ENCODE data around the gene LMF2. TPM values are rescaled to one million over a fixed set of nuclear protein-coding genes. Genes with fewer than 3 reads are reported as not detected.

Gene LMF2
- polyA plus RNA-seq, 1 donor (not counting 4 experiments of a cell fraction or from before 2014, with no cell fraction given) = 13.2 TPM

GRCh38 chr22:50553310-50553709, 45.8 kb upstream of the LMF2 start:
- Histone ChIP-seq H2AFZ (ENCODE audit: control insufficient read depth, low read length) (no peak overlapping the region), H3K27me3 (ENCODE audit: control insufficient read depth, extremely low read depth, insufficient read depth, low read length) (no peaks in the 10 kb centered on the region), H3K27ac (ENCODE audit: control insufficient read depth, insufficient read depth, low read length) (no peak overlapping the region), H3K4me1 (ENCODE audit: control insufficient read depth, extremely low read depth, insufficient read depth, low read length) (no peaks in the 10 kb centered on the region), H3K9me1 (ENCODE audit: control insufficient read depth, extremely low read depth, insufficient read depth, low read length) (no peaks in the 10 kb centered on the region), H3K4me3 (ENCODE audit: control insufficient read depth in 2 of 3, extremely low read depth in 1 of 3, insufficient read depth in 2 of 3, low read depth in 1 of 3, low read length in 3 of 3) (no peak overlapping the region), H3K79me2 (ENCODE audit: control insufficient read depth, insufficient read depth, low read length) (no peaks in the 10 kb centered on the region), H3K9ac (ENCODE audit: control insufficient read depth, extremely low read depth, insufficient read depth, low read length) (no peak overlapping the region), H4K20me1 (ENCODE audit: control insufficient read depth, extremely low read depth, insufficient read depth, low read length) (no peaks in the 10 kb centered on the region), H3K4me2 (ENCODE audit: control insufficient read depth, extremely low read depth, insufficient read depth, low read depth, low read length) (no peak overlapping the region), H3K36me3 (ENCODE audit: control insufficient read depth in 2 of 2, extremely low read depth in 1 of 2, insufficient read depth in 2 of 2, low read length in 2 of 2) (no peaks in the 10 kb centered on the region), H3K9me3 (ENCODE audit: control insufficient read depth, low read depth, low read length) (no peaks in the 10 kb centered on the region)
- TF ChIP-seq CTCF (optimal IDR thresholded peaks at IDR 0.05 in 1 of 3, IDR thresholded peaks at IDR 0.05 in 1 of 3, conservative IDR thresholded peaks at IDR 0.05 in 1 of 3; ENCODE audit: extremely low read depth in 1 of 3, insufficient read depth in 2 of 3, low read length in 3 of 3) (no peak), EZH2 (IDR thresholded peaks at IDR 0.05; ENCODE audit: low read length) (no peak)
- dilution Hi-C loops (cut with MboI; ENCODE audit: extremely low pct_ligation_motif_present, low sequenced_read_pairs) = no loop called here
- DNase-seq (ENCODE audit: low read depth, low spot score) (no peak), FAIRE-seq (no peak)

GRCh38 chr22:50551160-50551752, 43.8 kb upstream of the LMF2 start:
- Histone ChIP-seq H3K36me3 (ENCODE audit: control insufficient read depth in 2 of 2, extremely low read depth in 1 of 2, insufficient read depth in 2 of 2, low read length in 2 of 2) (no peaks in the 10 kb centered on the region), H3K4me1 (ENCODE audit: control insufficient read depth, extremely low read depth, insufficient read depth, low read length) (no peaks in the 10 kb centered on the region), H3K9me1 (ENCODE audit: control insufficient read depth, extremely low read depth, insufficient read depth, low read length) (no peaks in the 10 kb centered on the region), H3K79me2 (ENCODE audit: control insufficient read depth, insufficient read depth, low read length) (no peaks in the 10 kb centered on the region), H3K4me3 (ENCODE audit: control insufficient read depth in 2 of 3, extremely low read depth in 1 of 3, insufficient read depth in 2 of 3, low read depth in 1 of 3, low read length in 3 of 3) (no peak overlapping the region), H3K9ac (ENCODE audit: control insufficient read depth, extremely low read depth, insufficient read depth, low read length) (no peak overlapping the region), H3K4me2 (ENCODE audit: control insufficient read depth, extremely low read depth, insufficient read depth, low read depth, low read length) (no peak overlapping the region), H3K27me3 (ENCODE audit: control insufficient read depth, extremely low read depth, insufficient read depth, low read length) (peaks cover 13% of the 10 kb centered on the region), H2AFZ (ENCODE audit: control insufficient read depth, low read length) (no peak overlapping the region), H3K9me3 (ENCODE audit: control insufficient read depth, low read depth, low read length) (no peaks in the 10 kb centered on the region), H3K27ac (ENCODE audit: control insufficient read depth, insufficient read depth, low read length) (no peak overlapping the region), H4K20me1 (ENCODE audit: control insufficient read depth, extremely low read depth, insufficient read depth, low read length) (no peaks in the 10 kb centered on the region)
- FAIRE-seq = no peak
- dilution Hi-C loops (cut with MboI; ENCODE audit: extremely low pct_ligation_motif_present, low sequenced_read_pairs) = no loop called here
- TF ChIP-seq EZH2 (IDR thresholded peaks at IDR 0.05; ENCODE audit: low read length) = no peak
- TF ChIP-seq CTCF (optimal IDR thresholded peaks at IDR 0.05 in 1 of 3, IDR thresholded peaks at IDR 0.05 in 1 of 3, conservative IDR thresholded peaks at IDR 0.05 in 1 of 3; ENCODE audit: extremely low read depth in 1 of 3, insufficient read depth in 2 of 3, low read length in 3 of 3) = no peak
- DNase-seq (ENCODE audit: low read depth, low spot score) = no peak

Measured in keratinocyte (primary cell).